Measurements from ENCODE around the gene SUPT3H. TPM values are rescaled to one million over a fixed set of nuclear protein-coding genes. Genes with fewer than 3 reads are reported as not detected.

The SUPT3H gene
- total and polyA plus RNA-seq, 4 donors, result 0.85 to 4.8 (median 2.4) TPM

DNA sequence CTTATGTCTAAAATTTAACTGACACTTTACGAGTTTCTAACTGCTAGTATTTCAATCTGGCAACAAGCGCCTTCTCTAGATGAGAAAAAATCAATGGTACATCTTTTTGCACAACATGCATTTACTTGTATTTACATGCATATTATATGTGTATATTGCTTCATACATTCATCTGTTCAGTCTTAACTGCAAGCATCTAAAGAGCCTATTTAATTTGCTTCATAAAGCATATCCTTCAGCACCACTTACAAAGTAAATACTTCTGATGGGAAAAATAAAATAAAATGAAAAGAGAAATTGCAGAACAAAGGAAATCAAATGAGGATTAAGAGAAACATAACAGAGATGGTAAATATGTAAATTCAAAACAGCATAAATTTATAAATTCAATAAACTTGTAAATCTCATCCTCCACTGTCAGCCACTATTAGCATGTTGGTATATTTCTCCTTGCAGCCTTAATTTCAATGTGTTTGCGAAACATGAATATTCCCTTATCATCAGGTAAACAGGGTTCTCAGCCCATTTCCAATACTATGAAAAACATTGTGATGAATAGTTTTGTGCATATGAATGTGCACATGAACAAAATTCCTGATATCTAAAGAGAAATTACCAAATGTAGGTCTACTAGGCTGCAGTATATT lies 382.1 kb downstream of the SUPT3H start:
- Histone ChIP-seq H3K27ac (ENCODE audit: low read depth in 1 of 2, low read length in 2 of 2) (no peak overlapping the region), H3K4me1 (ENCODE audit: control insufficient read depth in 4 of 4, insufficient read depth in 4 of 4, low read length in 3 of 4) (no peaks in the 10 kb centered on the region), H3K27me3 (ENCODE audit: control insufficient read depth in 4 of 4, insufficient read depth in 4 of 4, low read length in 3 of 4) (no peaks in the 10 kb centered on the region), H3K4me3 (ENCODE audit: low read depth in 1 of 3, low read length in 3 of 3) (no peak overlapping the region), H3K36me3 (ENCODE audit: control insufficient read depth in 4 of 4, insufficient read depth in 3 of 4, low read depth in 1 of 4, low read length in 3 of 4) (no peaks in the 10 kb centered on the region), H3K9ac (ENCODE audit: low read depth in 1 of 2, low read length in 2 of 2) (no peak overlapping the region), H3K9me3 (ENCODE audit: control insufficient read depth in 4 of 4, low read length in 3 of 4) (no peaks in the 10 kb centered on the region)
- DNase-seq (ENCODE audit: low spot score), result no peak
- no peak for TF ChIP-seq FOXA2 (IDR thresholded peaks at IDR 0.05)
- TF ChIP-seq HNF4G (IDR thresholded peaks at IDR 0.05), result no peak
- TF ChIP-seq, protein P1, sequence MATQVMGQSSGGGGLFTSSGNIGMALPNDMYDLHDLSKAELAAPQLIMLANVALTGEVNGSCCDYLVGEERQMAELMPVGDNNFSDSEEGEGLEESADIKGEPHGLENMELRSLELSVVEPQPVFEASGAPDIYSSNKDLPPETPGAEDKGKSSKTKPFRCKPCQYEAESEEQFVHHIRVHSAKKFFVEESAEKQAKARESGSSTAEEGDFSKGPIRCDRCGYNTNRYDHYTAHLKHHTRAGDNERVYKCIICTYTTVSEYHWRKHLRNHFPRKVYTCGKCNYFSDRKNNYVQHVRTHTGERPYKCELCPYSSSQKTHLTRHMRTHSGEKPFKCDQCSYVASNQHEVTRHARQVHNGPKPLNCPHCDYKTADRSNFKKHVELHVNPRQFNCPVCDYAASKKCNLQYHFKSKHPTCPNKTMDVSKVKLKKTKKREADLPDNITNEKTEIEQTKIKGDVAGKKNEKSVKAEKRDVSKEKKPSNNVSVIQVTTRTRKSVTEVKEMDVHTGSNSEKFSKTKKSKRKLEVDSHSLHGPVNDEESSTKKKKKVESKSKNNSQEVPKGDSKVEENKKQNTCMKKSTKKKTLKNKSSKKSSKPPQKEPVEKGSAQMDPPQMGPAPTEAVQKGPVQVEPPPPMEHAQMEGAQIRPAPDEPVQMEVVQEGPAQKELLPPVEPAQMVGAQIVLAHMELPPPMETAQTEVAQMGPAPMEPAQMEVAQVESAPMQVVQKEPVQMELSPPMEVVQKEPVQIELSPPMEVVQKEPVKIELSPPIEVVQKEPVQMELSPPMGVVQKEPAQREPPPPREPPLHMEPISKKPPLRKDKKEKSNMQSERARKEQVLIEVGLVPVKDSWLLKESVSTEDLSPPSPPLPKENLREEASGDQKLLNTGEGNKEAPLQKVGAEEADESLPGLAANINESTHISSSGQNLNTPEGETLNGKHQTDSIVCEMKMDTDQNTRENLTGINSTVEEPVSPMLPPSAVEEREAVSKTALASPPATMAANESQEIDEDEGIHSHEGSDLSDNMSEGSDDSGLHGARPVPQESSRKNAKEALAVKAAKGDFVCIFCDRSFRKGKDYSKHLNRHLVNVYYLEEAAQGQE (IDR thresholded peaks at IDR 0.05), result no peak
- TF ChIP-seq FOXA1 (IDR thresholded peaks at IDR 0.05), result no peak
- no peak for TF ChIP-seq NR2F2 (IDR thresholded peaks at IDR 0.05)
- TF ChIP-seq, protein P2, sequence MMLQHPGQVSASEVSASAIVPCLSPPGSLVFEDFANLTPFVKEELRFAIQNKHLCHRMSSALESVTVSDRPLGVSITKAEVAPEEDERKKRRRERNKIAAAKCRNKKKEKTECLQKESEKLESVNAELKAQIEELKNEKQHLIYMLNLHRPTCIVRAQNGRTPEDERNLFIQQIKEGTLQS (IDR thresholded peaks at IDR 0.05), result no peak
- no peak for TF ChIP-seq RXRA (IDR thresholded peaks at IDR 0.05)
- no peak for TF ChIP-seq SP1 (IDR thresholded peaks at IDR 0.05)
- no peak for TF ChIP-seq GABPA (IDR thresholded peaks at IDR 0.05 in 1 of 2, conservative IDR thresholded peaks at IDR 0.05 in 1 of 2)
- TF ChIP-seq, protein P3, sequence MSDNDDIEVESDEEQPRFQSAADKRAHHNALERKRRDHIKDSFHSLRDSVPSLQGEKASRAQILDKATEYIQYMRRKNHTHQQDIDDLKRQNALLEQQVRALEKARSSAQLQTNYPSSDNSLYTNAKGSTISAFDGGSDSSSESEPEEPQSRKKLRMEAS (IDR thresholded peaks at IDR 0.05), result no peak
- TF ChIP-seq RAD21 (IDR thresholded peaks at IDR 0.05), result no peak
- TF ChIP-seq JUND (IDR thresholded peaks at IDR 0.05), result no peak
- no peak for TF ChIP-seq EGR1 (IDR thresholded peaks at IDR 0.05; ENCODE audit: low read depth in 2 of 2)
- no peak for TF ChIP-seq HNF4A (conservative IDR thresholded peaks at IDR 0.05)
- WGBS, result 96% methylated on average over 3 of the region's 3 CpGs

DNA sequence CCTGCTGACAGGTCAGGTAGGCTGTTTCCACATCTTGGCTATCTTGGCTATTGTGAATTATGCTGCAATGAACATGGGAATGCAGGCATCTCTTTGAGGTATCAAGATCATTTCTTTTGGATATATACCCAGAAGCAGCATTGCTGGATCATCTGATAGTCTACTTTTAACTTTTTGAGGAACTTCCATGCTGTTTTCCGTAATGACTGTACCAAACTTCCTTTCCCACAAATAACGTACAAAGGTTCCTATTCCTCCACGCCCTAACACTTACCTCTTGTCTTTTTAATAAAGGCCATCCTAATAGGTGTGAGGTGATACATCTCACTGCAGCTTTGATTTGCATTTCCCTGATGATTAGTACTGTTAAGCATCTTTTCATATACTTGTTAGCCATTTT lies 388.3 kb downstream of the SUPT3H start:
- Histone ChIP-seq H3K4me1 (ENCODE audit: control insufficient read depth in 4 of 4, insufficient read depth in 4 of 4, low read length in 3 of 4) (no peaks in the 10 kb centered on the region), H3K27me3 (ENCODE audit: control insufficient read depth in 4 of 4, insufficient read depth in 4 of 4, low read length in 3 of 4) (no peaks in the 10 kb centered on the region), H3K27ac (ENCODE audit: low read depth in 1 of 2, low read length in 2 of 2) (no peak overlapping the region), H3K9ac (ENCODE audit: low read depth in 1 of 2, low read length in 2 of 2) (no peak overlapping the region), H3K36me3 (ENCODE audit: control insufficient read depth in 4 of 4, insufficient read depth in 3 of 4, low read depth in 1 of 4, low read length in 3 of 4) (no peaks in the 10 kb centered on the region), H3K9me3 (ENCODE audit: control insufficient read depth in 4 of 4, low read length in 3 of 4) (no peaks in the 10 kb centered on the region), H3K4me3 (ENCODE audit: low read depth in 1 of 3, low read length in 3 of 3) (no peak overlapping the region)
- WGBS, result 92% methylated on average over 3 of the region's 3 CpGs
- TF ChIP-seq NR2F2 (IDR thresholded peaks at IDR 0.05), result no peak
- no peak for DNase-seq (ENCODE audit: low spot score)

DNA sequence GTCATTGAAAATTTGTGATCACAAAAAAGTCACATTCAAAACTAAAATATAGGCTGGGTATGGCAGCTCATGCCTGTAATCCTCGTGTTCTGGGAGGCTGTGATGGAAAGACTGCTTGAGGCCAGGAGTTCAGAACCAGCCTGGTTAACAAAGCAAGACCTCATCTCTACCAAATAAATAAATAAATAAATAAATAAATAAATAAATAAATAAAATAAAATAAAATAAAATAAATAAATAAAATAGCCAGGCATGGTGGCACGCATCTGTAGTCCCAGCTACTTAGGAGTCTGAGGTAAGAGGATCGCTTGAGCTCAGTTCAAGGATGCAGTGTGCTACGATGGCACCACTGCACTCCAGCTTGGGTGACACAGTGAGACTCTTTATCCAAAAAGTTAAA lies 392.7 kb downstream of the SUPT3H start:
- Histone ChIP-seq H3K9ac (ENCODE audit: low read depth in 1 of 2, low read length in 2 of 2) (no peak overlapping the region), H3K4me1 (ENCODE audit: control insufficient read depth in 4 of 4, insufficient read depth in 4 of 4, low read length in 3 of 4) (peaks cover 0 to 4% (median 0%) of the 10 kb centered on the region in 4 donors), H3K9me3 (ENCODE audit: control insufficient read depth in 4 of 4, low read length in 3 of 4) (peaks cover 0 to 1% (median 0%) of the 10 kb centered on the region in 4 donors), H3K4me3 (ENCODE audit: low read depth in 1 of 3, low read length in 3 of 3) (no peak overlapping the region), H3K27ac (ENCODE audit: low read depth in 1 of 2, low read length in 2 of 2) (no peak overlapping the region), H3K36me3 (ENCODE audit: control insufficient read depth in 4 of 4, insufficient read depth in 3 of 4, low read depth in 1 of 4, low read length in 3 of 4) (no peaks in the 10 kb centered on the region), H3K27me3 (ENCODE audit: control insufficient read depth in 4 of 4, insufficient read depth in 4 of 4, low read length in 3 of 4) (no peaks in the 10 kb centered on the region)
- 96% methylated on average over 4 of the region's 4 CpGs for WGBS
- DNase-seq (ENCODE audit: low spot score), result no peak
- no peak for TF ChIP-seq HNF4G (IDR thresholded peaks at IDR 0.05)
- TF ChIP-seq FOXA2 (IDR thresholded peaks at IDR 0.05), result no peak
- TF ChIP-seq GABPA (IDR thresholded peaks at IDR 0.05 in 1 of 2, conservative IDR thresholded peaks at IDR 0.05 in 1 of 2), result no peak
- TF ChIP-seq, protein P4, sequence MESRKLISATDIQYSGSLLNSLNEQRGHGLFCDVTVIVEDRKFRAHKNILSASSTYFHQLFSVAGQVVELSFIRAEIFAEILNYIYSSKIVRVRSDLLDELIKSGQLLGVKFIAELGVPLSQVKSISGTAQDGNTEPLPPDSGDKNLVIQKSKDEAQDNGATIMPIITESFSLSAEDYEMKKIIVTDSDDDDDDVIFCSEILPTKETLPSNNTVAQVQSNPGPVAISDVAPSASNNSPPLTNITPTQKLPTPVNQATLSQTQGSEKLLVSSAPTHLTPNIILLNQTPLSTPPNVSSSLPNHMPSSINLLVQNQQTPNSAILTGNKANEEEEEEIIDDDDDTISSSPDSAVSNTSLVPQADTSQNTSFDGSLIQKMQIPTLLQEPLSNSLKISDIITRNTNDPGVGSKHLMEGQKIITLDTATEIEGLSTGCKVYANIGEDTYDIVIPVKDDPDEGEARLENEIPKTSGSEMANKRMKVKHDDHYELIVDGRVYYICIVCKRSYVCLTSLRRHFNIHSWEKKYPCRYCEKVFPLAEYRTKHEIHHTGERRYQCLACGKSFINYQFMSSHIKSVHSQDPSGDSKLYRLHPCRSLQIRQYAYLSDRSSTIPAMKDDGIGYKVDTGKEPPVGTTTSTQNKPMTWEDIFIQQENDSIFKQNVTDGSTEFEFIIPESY (IDR thresholded peaks at IDR 0.05), result no peak
- no peak for TF ChIP-seq RAD21 (IDR thresholded peaks at IDR 0.05)
- no peak for TF ChIP-seq YY1 (IDR thresholded peaks at IDR 0.05)
- TF ChIP-seq HNF4A (conservative IDR thresholded peaks at IDR 0.05), result no peak
- TF ChIP-seq NR2F2 (IDR thresholded peaks at IDR 0.05), result no peak
- TF ChIP-seq, protein P1 (IDR thresholded peaks at IDR 0.05), result no peak
- no peak for TF ChIP-seq JUND (IDR thresholded peaks at IDR 0.05)
- TF ChIP-seq, protein P3 (IDR thresholded peaks at IDR 0.05), result no peak
